Retinal pigment epithelial cell (primary cell): ENCODE results near the gene PCMTD2.
"Not testable (repeated sequence)": the region's sequence is repeated elsewhere in the genome, so short reads cannot be mapped to it uniquely, and the experiment has no call there.

Experiments
- DNase-seq: peaks from one replicate; pipeline ENCODE4 v3.0.0-alpha.2; 2010; ENCODE audit warnings: low read depth
- H3K4me3 ChIP-seq: 2 replicates; pipeline ENCODE4 v1.5.1; 2011; ENCODE audit warnings: mild to moderate bottlenecking, low read length, control low read depth, moderate library complexity
- CTCF ChIP-seq: conservative IDR thresholded peaks from 2 replicates; pipeline ENCODE4 v1.5.1; 2011; ENCODE audit warnings: low read depth, low read length, control low read depth, inconsistent platforms

The PCMTD2 gene

GRCh38 chr20:64285579-64286446 is 30.3 kb downstream of the PCMTD2 start:
- not testable (repeated sequence) for H3K4me3 ChIP-seq, DNase-seq
- peak; percentile 74 for TF ChIP-seq CTCF

- not testable (repeated sequence) for H3K4me3 ChIP-seq, DNase-seq
Observed at GRCh38 chr20:64286447-64287263, 31.1 kb downstream of the PCMTD2 start.

DNA sequence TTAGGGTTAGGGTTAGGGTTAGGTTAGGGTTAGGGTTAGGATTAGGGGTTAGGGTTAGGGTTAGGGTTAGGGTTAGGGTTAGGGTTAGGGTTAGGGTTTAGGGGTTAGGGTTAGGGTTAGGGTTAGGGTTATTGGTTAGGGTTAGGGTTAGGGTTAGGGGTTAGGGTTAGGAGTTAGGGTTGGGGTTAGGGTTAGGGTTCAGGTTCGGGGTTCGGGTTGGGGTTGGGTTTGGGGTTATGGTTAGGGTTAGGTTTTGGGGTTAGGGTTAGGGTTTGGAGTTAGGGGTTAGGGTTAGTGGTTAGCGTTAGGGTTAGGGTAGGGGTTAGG is 31.7 kb downstream of the PCMTD2 start:
- not testable (repeated sequence) for DNase-seq, H3K4me3 ChIP-seq

GRCh38 chr20:64292167-64292566 is 36.6 kb downstream of the PCMTD2 start:
- H3K4me3 ChIP-seq, DNase-seq: not testable (repeated sequence)

DNA sequence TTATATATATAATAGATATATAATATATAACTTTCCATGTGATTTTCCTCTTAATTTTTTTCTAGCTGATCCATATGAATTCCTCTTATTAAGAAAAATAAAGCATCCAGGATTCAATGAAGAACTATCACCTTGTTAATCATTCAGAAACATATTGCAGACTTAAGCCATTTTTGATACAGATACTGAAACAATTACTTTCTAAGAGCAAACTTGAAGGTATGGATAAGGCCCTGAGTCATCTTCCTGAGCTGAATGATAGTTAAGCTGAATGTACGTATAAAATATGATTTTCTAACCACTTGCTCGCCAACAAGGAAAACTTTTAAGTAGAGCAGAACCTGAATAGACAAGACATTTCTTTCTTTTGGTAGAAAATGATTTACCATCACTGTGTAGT is 47.5 kb downstream of the PCMTD2 start:
- not testable (repeated sequence) for H3K4me3 ChIP-seq, DNase-seq

DNA sequence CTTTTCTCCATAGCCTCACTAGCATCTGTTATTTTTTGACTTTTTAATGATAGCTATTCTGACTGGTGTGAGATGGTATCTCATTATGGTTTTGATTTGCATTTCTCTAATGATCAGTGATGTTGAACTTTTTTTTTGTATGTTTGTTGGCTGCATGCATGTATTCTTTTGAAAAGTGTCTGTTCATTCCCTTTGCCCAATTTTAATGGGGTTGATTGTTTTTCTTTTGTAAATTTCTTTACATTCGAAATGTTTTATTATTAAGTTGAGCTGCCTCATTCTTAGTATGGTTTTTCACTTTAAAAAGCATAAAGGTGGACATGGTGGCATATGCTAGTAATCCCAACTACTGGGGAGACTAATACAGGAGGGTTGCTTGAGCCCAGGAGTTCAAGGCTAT is 58.2 kb downstream of the PCMTD2 start:
- H3K4me3 ChIP-seq, DNase-seq: not testable (repeated sequence)

DNA sequence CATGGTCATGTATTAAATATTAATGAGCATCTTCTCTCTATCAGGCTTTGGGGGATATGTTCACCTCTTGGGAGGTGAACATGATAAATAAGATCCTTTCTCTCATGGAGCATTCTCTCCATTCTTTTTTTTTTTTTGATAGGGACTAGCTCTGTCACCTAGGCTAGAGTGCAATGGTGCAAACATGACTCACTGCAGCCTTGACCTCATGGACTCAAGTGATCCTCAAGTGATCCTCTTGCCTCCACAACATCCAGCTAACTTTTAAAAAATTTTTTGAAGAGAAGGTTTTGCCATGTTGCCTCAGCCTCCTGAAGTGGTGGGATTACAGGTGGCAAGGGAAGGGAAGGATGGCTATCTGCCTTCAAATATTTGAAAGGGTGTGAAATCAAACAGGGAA is 59.8 kb downstream of the PCMTD2 start:
- DNase-seq, H3K4me3 ChIP-seq: not testable (repeated sequence)

DNA sequence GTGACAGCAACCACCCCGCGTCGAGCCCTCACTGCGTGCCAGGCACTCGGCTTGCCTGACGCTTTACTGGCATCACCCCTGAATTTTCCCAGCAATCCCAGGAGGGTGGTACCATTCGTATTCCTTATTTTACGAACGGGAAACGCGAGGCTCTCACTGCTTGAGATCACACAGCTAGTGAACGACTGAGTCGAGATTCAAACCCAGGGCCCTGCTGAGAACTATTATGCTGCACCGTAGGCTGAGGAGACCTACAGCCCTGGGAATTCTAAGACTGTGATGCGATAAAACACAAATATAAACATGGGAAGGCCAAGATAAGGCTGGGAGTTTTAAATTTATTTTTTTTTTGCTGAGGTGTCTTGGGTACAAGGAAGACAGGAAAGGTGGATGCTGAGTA is 60.3 kb downstream of the PCMTD2 start:
- not testable (repeated sequence) for H3K4me3 ChIP-seq, DNase-seq

GRCh38 chr20:64316415-64317083 is 61.0 kb downstream of the PCMTD2 start:
- DNase-seq, H3K4me3 ChIP-seq: not testable (repeated sequence)

- DNase-seq, H3K4me3 ChIP-seq: not testable (repeated sequence)
Observed at GRCh38 chr20:64317331-64317730, 61.8 kb downstream of the PCMTD2 start.

DNA sequence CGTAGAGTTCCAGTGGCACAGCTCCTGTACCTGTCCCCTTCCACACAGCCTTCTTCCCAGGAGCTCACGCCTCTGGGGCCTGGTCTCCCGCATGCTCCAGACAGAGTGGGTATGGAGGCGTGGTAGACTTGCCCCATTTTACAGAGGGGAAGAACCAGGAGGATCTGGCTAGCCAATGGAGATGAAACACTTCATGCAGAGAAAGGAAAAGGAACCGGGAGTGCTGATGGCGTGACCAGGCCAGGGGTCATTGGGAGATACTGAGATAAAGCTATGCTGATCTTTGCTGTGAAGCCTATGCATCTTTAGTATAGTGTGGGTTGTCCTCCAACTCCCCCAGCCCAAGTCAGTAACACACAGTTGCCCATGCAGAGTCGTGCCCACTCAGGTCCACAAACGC is 62.5 kb downstream of the PCMTD2 start:
- H3K4me3 ChIP-seq, DNase-seq: not testable (repeated sequence)

- H3K4me3 ChIP-seq, DNase-seq: not testable (repeated sequence)
Observed at GRCh38 chr20:64322031-64322789, 66.7 kb downstream of the PCMTD2 start.
